Measurements from ENCODE around the gene PSMB2. TPM values are rescaled to one million over a fixed set of nuclear protein-coding genes. Genes with fewer than 3 reads are reported as not detected.

Gene PSMB2
- total RNA-seq, 2 experiments from 2014 or later: 107 to 111 TPM

GRCh38 chr1:35619237-35620121 is 21.8 kb downstream of the PSMB2 start:
- H3K27ac Mint-ChIP-seq: no peak overlapping the region
- H3K9me3 Mint-ChIP-seq: no peaks in the 10 kb centered on the region
- DNase-seq: no peak
- peaks cover 12% of the 10 kb centered on the region for H3K36me3 Mint-ChIP-seq
- H3K27me3 Mint-ChIP-seq: no peaks in the 10 kb centered on the region
- H3K4me1 Mint-ChIP-seq: peaks cover 9% of the 10 kb centered on the region
- H3K4me3 Mint-ChIP-seq: no peak overlapping the region

- H3K27ac Mint-ChIP-seq: no peak overlapping the region
- peaks cover 6% of the 10 kb centered on the region for H3K4me1 Mint-ChIP-seq
- H3K4me3 Mint-ChIP-seq: no peak overlapping the region
- no peak for DNase-seq
- no peaks in the 10 kb centered on the region for H3K9me3 Mint-ChIP-seq
- H3K27me3 Mint-ChIP-seq: no peaks in the 10 kb centered on the region
- H3K36me3 Mint-ChIP-seq: peaks cover 12% of the 10 kb centered on the region
Measured at GRCh38 chr1:35615440-35615839, 25.9 kb downstream of the PSMB2 start.

- Mint-ChIP-seq H3K27ac (no peak overlapping the region), H3K4me3 (no peak overlapping the region), H3K9me3 (no peaks in the 10 kb centered on the region), H3K4me1 (peaks cover 15% of the 10 kb centered on the region), H3K36me3 (peaks cover 24% of the 10 kb centered on the region), H3K27me3 (no peaks in the 10 kb centered on the region)
- no peak for DNase-seq
Measured at GRCh38 chr1:35611655-35612054, 29.7 kb downstream of the PSMB2 start.

GRCh38 chr1:35605867-35606182 is 35.5 kb downstream of the PSMB2 start:
- no peaks in the 10 kb centered on the region for H3K9me3 Mint-ChIP-seq
- peaks cover 33% of the 10 kb centered on the region for H3K36me3 Mint-ChIP-seq
- H3K4me3 Mint-ChIP-seq: no peak overlapping the region
- H3K27me3 Mint-ChIP-seq: no peaks in the 10 kb centered on the region
- peaks cover 11% of the 10 kb centered on the region for H3K4me1 Mint-ChIP-seq
- no peak overlapping the region for H3K27ac Mint-ChIP-seq
- no peak for DNase-seq

GRCh38 chr1:35605071-35605866 is 36.1 kb downstream of the PSMB2 start:
- Mint-ChIP-seq H3K27ac (no peak overlapping the region), H3K27me3 (no peaks in the 10 kb centered on the region), H3K9me3 (no peaks in the 10 kb centered on the region), H3K4me3 (no peak overlapping the region), H3K4me1 (peaks cover 11% of the 10 kb centered on the region), H3K36me3 (peaks cover 32% of the 10 kb centered on the region)
- DNase-seq: no peak

GRCh38 chr1:35603941-35604340 is 37.4 kb downstream of the PSMB2 start:
- Mint-ChIP-seq H3K4me3 (no peak overlapping the region), H3K9me3 (no peaks in the 10 kb centered on the region), H3K27ac (no peak overlapping the region), H3K27me3 (no peaks in the 10 kb centered on the region), H3K36me3 (peaks cover 29% of the 10 kb centered on the region), H3K4me1 (peaks cover 11% of the 10 kb centered on the region)
- DNase-seq: no peak

GRCh38 chr1:35603468-35603867 is 37.9 kb downstream of the PSMB2 start:
- Mint-ChIP-seq H3K4me3 (no peak overlapping the region), H3K36me3 (peaks cover 28% of the 10 kb centered on the region)

GRCh38 chr1:35600593-35600992 is 40.7 kb downstream of the PSMB2 start:
- Mint-ChIP-seq H3K27me3 (no peaks in the 10 kb centered on the region), H3K4me1 (no peaks in the 10 kb centered on the region), H3K36me3 (peaks cover 13% of the 10 kb centered on the region), H3K9me3 (no peaks in the 10 kb centered on the region), H3K4me3 (no peak overlapping the region), H3K27ac (no peak overlapping the region)
- DNase-seq: no peak

More at GRCh38 chr1:35603468-35603867, 37.9 kb downstream of the PSMB2 start:
- Mint-ChIP-seq H3K27me3 (no peaks in the 10 kb centered on the region), H3K4me1 (peaks cover 11% of the 10 kb centered on the region), H3K27ac (no peak overlapping the region), H3K9me3 (no peaks in the 10 kb centered on the region)
- DNase-seq: no peak

- no peak for DNase-seq
- Mint-ChIP-seq H3K9me3 (no peaks in the 10 kb centered on the region), H3K4me1 (no peaks in the 10 kb centered on the region), H3K27me3 (no peaks in the 10 kb centered on the region), H3K27ac (peak overlapping the region; percentile 2), H3K36me3 (peaks cover 7% of the 10 kb centered on the region), H3K4me3 (no peak overlapping the region)
Measured at GRCh38 chr1:35599411-35599810, 41.9 kb downstream of the PSMB2 start.

GRCh38 chr1:35598895-35599294 is 42.4 kb downstream of the PSMB2 start:
- Mint-ChIP-seq H3K27me3 (no peaks in the 10 kb centered on the region), H3K4me1 (no peaks in the 10 kb centered on the region), H3K4me3 (no peak overlapping the region), H3K9me3 (no peaks in the 10 kb centered on the region), H3K27ac (no peak overlapping the region), H3K36me3 (peaks cover 7% of the 10 kb centered on the region)
- no peak for DNase-seq

GRCh38 chr1:35597870-35598269 is 43.5 kb downstream of the PSMB2 start:
- Mint-ChIP-seq H3K27ac (no peak overlapping the region), H3K9me3 (no peaks in the 10 kb centered on the region), H3K27me3 (no peaks in the 10 kb centered on the region), H3K36me3 (peaks cover 4% of the 10 kb centered on the region), H3K4me1 (peaks cover 2% of the 10 kb centered on the region), H3K4me3 (no peak overlapping the region)
- no peak for DNase-seq

GRCh38 chr1:35595684-35596083 is 45.6 kb downstream of the PSMB2 start:
- H3K9me3 Mint-ChIP-seq: no peaks in the 10 kb centered on the region
- peaks cover 2% of the 10 kb centered on the region for H3K4me1 Mint-ChIP-seq
- no peak for DNase-seq
- no peak overlapping the region for H3K4me3 Mint-ChIP-seq
- H3K27me3 Mint-ChIP-seq: no peaks in the 10 kb centered on the region
- H3K27ac Mint-ChIP-seq: no peak overlapping the region
- no peaks in the 10 kb centered on the region for H3K36me3 Mint-ChIP-seq

GRCh38 chr1:35594005-35594760 is 47.1 kb downstream of the PSMB2 start:
- Mint-ChIP-seq H3K4me1 (peaks cover 2% of the 10 kb centered on the region), H3K27me3 (no peaks in the 10 kb centered on the region), H3K36me3 (peaks cover 2% of the 10 kb centered on the region), H3K27ac (no peak overlapping the region), H3K4me3 (no peak overlapping the region), H3K9me3 (no peaks in the 10 kb centered on the region)
- DNase-seq: no peak

- Mint-ChIP-seq H3K4me3 (no peak overlapping the region), H3K27ac (no peak overlapping the region), H3K9me3 (no peaks in the 10 kb centered on the region), H3K4me1 (peaks cover 2% of the 10 kb centered on the region), H3K27me3 (no peaks in the 10 kb centered on the region), H3K36me3 (peaks cover 2% of the 10 kb centered on the region)
- DNase-seq: no peak
Measured at GRCh38 chr1:35592991-35593769, 48.1 kb downstream of the PSMB2 start.
